Transverse colon (tissue), 3 donors: Measurements from ENCODE around the gene COLEC11.

Source experiments
- CTCF ChIP-seq, 5 experiments: fragments of 200-600 bp in 3 of 5; fragments of 450-650 bp in 2 of 5; sonication (generic) in 3 of 5; IDR thresholded peaks; 1 replicate in 2 of 5; 2 replicates in 3 of 5; pipeline ENCODE4 v1.5.1; 2016 to 2017; ENCODE audit warnings: antibody characterized with exemption in 5 of 5, inconsistent platforms in 3 of 5, mild to moderate bottlenecking in 2 of 5, moderate library complexity in 1 of 5
- POLR2A ChIP-seq: fragments of 450-650 bp; IDR thresholded peaks from one replicate; pipeline ENCODE4 v1.6.1; 2016; ENCODE audit warnings: antibody characterized with exemption, mild to moderate bottlenecking, moderate library complexity

DNA sequence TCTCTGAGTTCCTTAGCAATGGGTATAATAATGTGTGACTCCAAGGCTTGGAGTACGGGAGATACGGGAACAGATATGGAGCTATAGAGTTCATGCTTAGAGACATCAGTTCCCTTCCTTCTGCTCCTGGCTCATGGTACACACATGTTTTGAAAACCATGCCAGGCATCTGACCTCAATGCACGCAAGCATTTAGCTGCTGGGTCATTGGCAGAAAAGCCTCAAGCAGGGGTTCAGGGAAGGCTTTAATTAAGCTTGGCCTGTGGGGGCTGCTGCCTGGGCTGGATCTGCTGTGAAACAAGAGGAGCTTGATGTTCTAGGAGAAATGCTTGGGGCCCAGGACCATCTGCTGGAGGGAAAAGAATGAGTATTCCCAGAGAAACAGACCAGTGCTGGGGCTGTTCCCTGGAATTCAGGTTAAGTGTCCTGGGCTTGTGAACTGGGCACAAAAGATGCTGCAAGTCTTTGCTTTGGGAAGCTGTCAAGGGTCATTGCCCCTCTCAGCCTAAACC is 66.3 kb downstream of the COLEC11 start:
- no peak for TF ChIP-seq CTCF (IDR thresholded peaks at IDR 0.05)
- TF ChIP-seq POLR2A, result no peak
